ENCODE data around the gene ROR1.

The ROR1 gene

DNA sequence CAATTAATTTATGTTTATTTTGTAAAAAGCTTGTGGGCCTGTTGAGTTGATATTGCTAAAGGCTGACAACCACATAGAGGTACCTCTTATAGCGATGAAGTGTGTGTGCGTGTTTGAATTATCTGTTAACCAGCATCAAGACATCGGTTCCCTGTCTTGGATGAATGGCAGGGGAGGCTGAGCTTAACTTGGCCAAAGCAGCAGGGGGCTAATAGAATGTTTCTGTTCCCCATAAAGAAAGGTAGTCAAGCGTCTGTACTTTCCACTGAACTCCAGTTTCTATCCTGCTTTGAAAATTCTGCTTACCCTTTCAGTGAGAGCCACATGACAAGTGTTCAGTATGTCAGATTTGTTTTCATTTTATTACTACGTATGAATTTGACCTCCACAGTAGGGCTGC lies 63.0 kb downstream of the ROR1 start:
- peaks cover 44% of the 10 kb centered on the region for H3K4me1 Mint-ChIP-seq
- no peaks in the 10 kb centered on the region for H3K9me3 Mint-ChIP-seq
- no peak overlapping the region for H3K4me3 Mint-ChIP-seq
- TF ChIP-seq, protein P1, sequence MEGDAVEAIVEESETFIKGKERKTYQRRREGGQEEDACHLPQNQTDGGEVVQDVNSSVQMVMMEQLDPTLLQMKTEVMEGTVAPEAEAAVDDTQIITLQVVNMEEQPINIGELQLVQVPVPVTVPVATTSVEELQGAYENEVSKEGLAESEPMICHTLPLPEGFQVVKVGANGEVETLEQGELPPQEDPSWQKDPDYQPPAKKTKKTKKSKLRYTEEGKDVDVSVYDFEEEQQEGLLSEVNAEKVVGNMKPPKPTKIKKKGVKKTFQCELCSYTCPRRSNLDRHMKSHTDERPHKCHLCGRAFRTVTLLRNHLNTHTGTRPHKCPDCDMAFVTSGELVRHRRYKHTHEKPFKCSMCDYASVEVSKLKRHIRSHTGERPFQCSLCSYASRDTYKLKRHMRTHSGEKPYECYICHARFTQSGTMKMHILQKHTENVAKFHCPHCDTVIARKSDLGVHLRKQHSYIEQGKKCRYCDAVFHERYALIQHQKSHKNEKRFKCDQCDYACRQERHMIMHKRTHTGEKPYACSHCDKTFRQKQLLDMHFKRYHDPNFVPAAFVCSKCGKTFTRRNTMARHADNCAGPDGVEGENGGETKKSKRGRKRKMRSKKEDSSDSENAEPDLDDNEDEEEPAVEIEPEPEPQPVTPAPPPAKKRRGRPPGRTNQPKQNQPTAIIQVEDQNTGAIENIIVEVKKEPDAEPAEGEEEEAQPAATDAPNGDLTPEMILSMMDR (IDR thresholded peaks at IDR 0.05; ENCODE audit: unreplicated experiment in 3 of 3) = no peak
- H3K27me3 Mint-ChIP-seq (ENCODE audit: low read depth) = no peaks in the 10 kb centered on the region
- H3K36me3 Mint-ChIP-seq (ENCODE audit: low read depth) = no peaks in the 10 kb centered on the region
- H3K27ac Mint-ChIP-seq = peak overlapping the region; percentile 22 to 57 (median 36)

DNA sequence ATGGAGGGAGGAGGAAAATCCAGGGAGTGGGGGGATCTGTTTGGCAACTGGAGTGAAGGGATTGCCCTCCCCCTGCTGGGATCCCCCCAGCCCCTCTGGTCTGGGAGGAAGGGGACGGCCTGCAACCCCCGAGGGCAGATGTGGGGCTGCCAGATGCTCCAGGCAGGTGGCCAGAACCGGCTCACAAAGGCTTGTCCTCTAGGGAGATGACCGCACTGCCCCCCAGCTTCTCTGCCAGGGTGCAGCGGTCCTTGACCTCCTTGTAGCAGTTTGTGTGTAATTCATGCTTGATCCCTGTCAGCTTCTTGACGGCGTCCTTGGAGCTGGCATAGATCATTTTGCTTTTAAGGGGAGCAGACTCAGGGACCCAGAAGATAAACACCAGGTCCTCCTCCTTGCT lies 69.2 kb downstream of the ROR1 start:
- Mint-ChIP-seq H3K27me3 (ENCODE audit: low read depth) (no peaks in the 10 kb centered on the region), H3K36me3 (ENCODE audit: low read depth) (no peaks in the 10 kb centered on the region), H3K4me3 (no peak overlapping the region), H3K4me1 (peaks cover 48% of the 10 kb centered on the region), H3K27ac (no peak overlapping the region), H3K9me3 (no peaks in the 10 kb centered on the region)
- TF ChIP-seq, protein P1 (IDR thresholded peaks at IDR 0.05; ENCODE audit: unreplicated experiment in 3 of 3) = no peak

DNA sequence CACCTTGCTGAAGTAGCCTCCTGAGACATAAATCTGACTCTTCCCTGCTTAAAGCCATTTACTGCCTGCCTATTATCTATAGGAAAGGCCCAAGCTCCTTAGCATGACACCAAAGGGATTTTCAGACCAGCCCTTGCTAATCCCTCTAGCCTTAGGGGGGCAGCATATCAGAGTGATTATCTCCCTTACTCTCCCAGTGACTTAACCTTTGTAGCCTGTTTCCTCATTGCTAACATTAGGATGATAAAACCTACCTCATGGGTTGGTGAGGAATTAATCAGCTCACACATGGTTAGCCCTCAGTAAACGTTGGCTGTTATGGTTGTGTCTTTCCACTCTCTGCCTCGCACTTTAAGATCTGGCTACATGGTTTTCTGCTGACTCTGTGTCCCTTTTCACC lies 70.1 kb downstream of the ROR1 start:
- H3K27ac Mint-ChIP-seq = peak overlapping the region in 2 of 3 experiments; percentile 7 to 25
- H3K9me3 Mint-ChIP-seq = no peaks in the 10 kb centered on the region
- no peaks in the 10 kb centered on the region for H3K27me3 Mint-ChIP-seq (ENCODE audit: low read depth)
- H3K4me3 Mint-ChIP-seq = no peak overlapping the region
- H3K36me3 Mint-ChIP-seq (ENCODE audit: low read depth) = no peaks in the 10 kb centered on the region
- TF ChIP-seq, protein P1 (IDR thresholded peaks at IDR 0.05; ENCODE audit: unreplicated experiment in 3 of 3) = no peak
- peaks cover 54% of the 10 kb centered on the region for H3K4me1 Mint-ChIP-seq

DNA sequence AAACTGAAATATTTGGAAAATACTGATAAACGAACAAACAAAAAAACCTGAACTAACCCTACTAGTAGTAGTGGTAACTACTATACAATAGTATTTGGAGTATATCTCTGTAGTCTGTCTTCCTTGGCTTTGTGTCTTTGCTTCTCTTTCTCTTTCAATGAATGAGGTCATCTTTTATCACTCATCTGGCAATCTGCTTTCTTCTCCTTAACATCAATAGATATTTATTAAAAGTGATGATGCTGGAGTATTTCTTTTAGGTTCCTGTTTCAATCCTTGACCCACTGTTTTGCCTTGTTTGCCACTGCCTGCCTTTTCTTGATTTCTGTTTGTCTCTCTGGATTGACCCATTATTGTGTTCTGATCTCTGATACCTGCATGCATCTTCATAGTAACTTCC lies 71.5 kb downstream of the ROR1 start:
- Mint-ChIP-seq H3K27me3 (ENCODE audit: low read depth) (no peaks in the 10 kb centered on the region), H3K36me3 (ENCODE audit: low read depth) (no peaks in the 10 kb centered on the region), H3K27ac (peak overlapping the region in 2 of 3 experiments; percentile 25 to 27), H3K4me3 (no peak overlapping the region), H3K4me1 (peaks cover 59% of the 10 kb centered on the region), H3K9me3 (no peaks in the 10 kb centered on the region)
- TF ChIP-seq, protein P1 (IDR thresholded peaks at IDR 0.05; ENCODE audit: unreplicated experiment in 3 of 3) = no peak

DNA sequence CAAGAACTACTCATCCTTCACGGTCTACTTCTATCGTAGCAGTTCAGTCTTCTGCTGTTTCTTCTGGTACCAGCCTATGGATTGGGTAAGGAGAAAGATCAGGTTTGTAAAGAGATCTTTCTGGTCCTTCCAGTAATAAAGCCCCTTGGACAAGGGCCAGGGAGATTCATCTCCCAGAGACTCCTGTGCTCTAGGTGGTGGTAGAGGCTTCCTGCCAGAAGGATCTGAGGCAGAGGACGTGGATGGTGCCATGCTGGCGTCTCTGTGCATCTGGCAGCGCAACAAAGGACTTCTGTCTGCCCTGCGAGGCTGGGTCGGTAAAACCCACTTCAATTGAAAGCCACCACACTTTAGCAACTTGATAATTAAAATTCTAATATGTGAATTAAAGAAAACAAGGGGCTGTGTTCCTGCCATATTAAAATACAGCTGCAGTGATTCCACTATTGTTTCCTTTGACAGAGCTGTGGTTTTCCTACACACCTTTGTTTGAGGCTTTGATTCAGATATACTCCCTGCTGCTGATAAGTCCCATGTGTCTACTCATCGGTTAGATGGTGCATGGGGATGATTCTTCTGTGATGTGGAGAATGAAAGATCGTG lies 73.6 kb downstream of the ROR1 start:
- Mint-ChIP-seq H3K4me1 (peaks cover 53% of the 10 kb centered on the region), H3K4me3 (no peak overlapping the region), H3K36me3 (ENCODE audit: low read depth) (no peaks in the 10 kb centered on the region), H3K9me3 (no peaks in the 10 kb centered on the region), H3K27ac (peak overlapping the region; percentile 25 to 55 (median 34)), H3K27me3 (ENCODE audit: low read depth) (no peaks in the 10 kb centered on the region)
- TF ChIP-seq, protein P1 (IDR thresholded peaks at IDR 0.05; ENCODE audit: unreplicated experiment in 3 of 3) = no peak

DNA sequence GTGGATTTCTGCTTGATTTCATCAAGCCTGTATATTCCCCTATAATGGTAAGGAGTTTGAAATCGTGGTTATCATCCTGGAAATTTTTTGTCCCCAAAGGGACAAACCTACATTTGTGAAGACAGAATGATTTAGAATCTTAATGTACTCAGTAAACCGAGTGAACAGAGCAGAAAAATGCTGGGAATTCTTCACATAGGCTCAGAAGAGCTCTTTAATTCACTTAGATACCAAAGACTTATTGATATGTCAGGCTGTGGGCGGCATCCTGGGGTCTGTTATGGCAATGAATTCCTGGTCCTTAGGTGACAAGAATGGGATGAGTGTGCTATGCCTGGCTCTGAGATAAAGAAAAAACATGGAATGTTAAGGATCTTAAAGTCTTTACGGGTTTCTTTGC lies 74.9 kb downstream of the ROR1 start:
- TF ChIP-seq, protein P1 (IDR thresholded peaks at IDR 0.05; ENCODE audit: unreplicated experiment in 3 of 3) = no peak
- H3K9me3 Mint-ChIP-seq = no peaks in the 10 kb centered on the region
- H3K4me1 Mint-ChIP-seq = peaks cover 61% of the 10 kb centered on the region
- H3K27me3 Mint-ChIP-seq (ENCODE audit: low read depth) = no peaks in the 10 kb centered on the region
- H3K27ac Mint-ChIP-seq = peak overlapping the region; percentile 54 to 68 (median 63)
- no peaks in the 10 kb centered on the region for H3K36me3 Mint-ChIP-seq (ENCODE audit: low read depth)
- no peak overlapping the region for H3K4me3 Mint-ChIP-seq
